H54 (cell line): Measurements from ENCODE around the gene PDGFC.
A peak's percentile ranks its signal among the peaks of the same experiment; 100 is the strongest.

ENCODE experiments used
- DNase-seq: peaks from one replicate; pipeline ENCODE4 v3.0.0; 2011; ENCODE audit warnings: low spot score, mixed read lengths; ENCODE audit not compliant: insufficient read length
- FAIRE-seq: peaks from 3 replicates; lab custom pipeline; 2011; peaks lifted over from hg19 to GRCh38; lab: Jason Lieb, UNC
- POLR2A ChIP-seq: IDR thresholded peaks from 2 replicates; pipeline ENCODE4 v1.6.1; 2011; ENCODE audit warnings: low read depth, mild to moderate bottlenecking, low read length

PDGFC gene

GRCh38 chr4:156998500-156999174 is 27.0 kb upstream of the PDGFC start:
- no peak for FAIRE-seq

GRCh38 chr4:156992943-156993342 is 21.3 kb upstream of the PDGFC start:
- DNase-seq (no peak), FAIRE-seq (no peak)
- no peak for TF ChIP-seq POLR2A

More at GRCh38 chr4:156998500-156999174, 27.0 kb upstream of the PDGFC start:
- no peak for DNase-seq
- no peak for TF ChIP-seq POLR2A

- no peak for FAIRE-seq
- no peak for DNase-seq
- no peak for TF ChIP-seq POLR2A
Measured at GRCh38 chr4:156991161-156991560, 19.6 kb upstream of the PDGFC start.

- TF ChIP-seq POLR2A: no peak
- FAIRE-seq (no peak), DNase-seq (no peak)
Measured at GRCh38 chr4:156983366-156983765, 11.8 kb upstream of the PDGFC start.

GRCh38 chr4:156981262-156981769 is 9.7 kb upstream of the PDGFC start:
- TF ChIP-seq POLR2A: no peak
- no peak for FAIRE-seq
- DNase-seq: no peak

- DNase-seq: no peak
- TF ChIP-seq POLR2A: no peak
- peak; percentile 96 for FAIRE-seq
Measured at GRCh38 chr4:156977435-156978160, 6.0 kb upstream of the PDGFC start.

GRCh38 chr4:156976147-156976546 is 4.5 kb upstream of the PDGFC start:
- TF ChIP-seq POLR2A: no peak
- DNase-seq (no peak), FAIRE-seq (peak; percentile 90)

GRCh38 chr4:156975686-156976085 is 4.1 kb upstream of the PDGFC start:
- DNase-seq (no peak), FAIRE-seq (no peak)

GRCh38 chr4:156974264-156974663 is 2.7 kb upstream of the PDGFC start:
- no peak for DNase-seq
- no peak for FAIRE-seq
- no peak for TF ChIP-seq POLR2A

More at GRCh38 chr4:156975686-156976085, 4.1 kb upstream of the PDGFC start:
- TF ChIP-seq POLR2A: no peak

GRCh38 chr4:156972379-156973015 is 898 bp upstream of the PDGFC start:
- FAIRE-seq: no peak
- no peak for DNase-seq
- TF ChIP-seq POLR2A: no peak

- DNase-seq (no peak), FAIRE-seq (no peak)
- TF ChIP-seq POLR2A: no peak
Measured at GRCh38 chr4:156971165-156971675, 379 bp downstream of the PDGFC start.

- no peak for DNase-seq
- no peak for TF ChIP-seq POLR2A
Measured at GRCh38 chr4:156970501-156971164, 966 bp downstream of the PDGFC start.

GRCh38 chr4:156969911-156970310 is 1.7 kb downstream of the PDGFC start:
- no peak for TF ChIP-seq POLR2A
- DNase-seq (no peak), FAIRE-seq (no peak)

More at GRCh38 chr4:156970501-156971164, 966 bp downstream of the PDGFC start:
- no peak for FAIRE-seq
